Sigmoid colon (tissue), 7 donors: ENCODE data around the gene SEMA3B. TPM values are rescaled to one million over a fixed set of nuclear protein-coding genes. Genes with fewer than 3 reads are reported as not detected.

Experiments used
- DNase-seq: peaks from one replicate; pipeline ENCODE4 v3.0.0-alpha.2; 2019
- H3K27ac ChIP-seq, 4 donors: fragments of 200-600 bp; sonication (generic); one replicate each; pipeline ENCODE4 v1.5.1; 2016 to 2019; ENCODE audit warnings: mild to moderate bottlenecking in 1 of 4
- H3K27me3 ChIP-seq, 3 donors: fragments of 200-600 bp; sonication (generic); one replicate each; pipeline ENCODE4 v1.5.1; 2019; ENCODE audit warnings: mild to moderate bottlenecking in 1 of 3
- H3K36me3 ChIP-seq, 4 donors: fragments of 200-600 bp; sonication (generic); one replicate each; pipeline ENCODE4 v1.5.1; 2016 to 2019
- H3K4me1 ChIP-seq, 4 donors: fragments of 200-600 bp; sonication (generic); one replicate each; pipeline ENCODE4 v1.5.1; 2017 to 2019
- H3K4me3 ChIP-seq, 4 donors: fragments of 200-600 bp; sonication (generic); one replicate each; pipeline ENCODE4 v1.5.1; 2017 to 2019; ENCODE audit warnings: mild to moderate bottlenecking in 2 of 4, moderate library complexity in 1 of 4
- H3K9me3 ChIP-seq, 4 donors: fragments of 200-600 bp in 3 of 4; sonication (generic) in 3 of 4; one replicate each; pipeline versions ENCODE4 v1.5.1 to v1.6.1; 2013 to 2019
- EP300 ChIP-seq, 4 donors: sonication (generic); formaldehyde crosslinking; IDR thresholded peaks; one replicate each; pipeline ENCODE4 v1.6.1; 2017; ENCODE audit warnings: antibody characterized with exemption in 4 of 4
- POLR2A ChIP-seq, 2 donors: fragments of 450-650 bp; IDR thresholded peaks; one replicate each; pipeline ENCODE4 v1.6.1; 2016; ENCODE audit warnings: antibody characterized with exemption in 2 of 2, mild to moderate bottlenecking in 2 of 2, moderate library complexity in 2 of 2
- POLR2AphosphoS5 ChIP-seq, 4 donors: sonication (generic); formaldehyde crosslinking; IDR thresholded peaks; one replicate each; pipeline ENCODE4 v1.6.1; 2017; ENCODE audit warnings: antibody characterized with exemption in 4 of 4
- WGBS, 2 donors: extraction: QIAGEN DNeasy Blood & Tissue Kit; methylation state at CpG; one replicate each; pipeline ENCODE4 v1.1.7; 2013; 5-methylcytosine and 5-hydroxymethylcytosine counted together
- intact Hi-C: fragments of 100-400 bp; cut with DNase I; formaldehyde crosslinking; loops from one replicate; pipeline ENCODE4 v1.15.1; 2023
- polyA plus RNA-seq, 3 donors: library from polyadenylated mRNA; stranded (reverse); fragments of 200-250 nt; gene quantifications; one replicate each; pipeline ENCODE4 v1.2.3, GENCODE V29; 2013
- total RNA-seq, 4 donors: library from RNA; depleted of rRNA; stranded (reverse); fragments of >200 nt; gene quantifications; one replicate each; pipeline ENCODE4 v1.1.0, GENCODE V29; 2016
- TF ChIP-seq, protein P1 (sequence below), 4 experiments: fragments of 450-650 bp in 3 of 4; fragments of 200-600 bp in 1 of 4; IDR thresholded peaks; one replicate each; pipeline ENCODE4 v1.5.1; 2016 to 2019; ENCODE audit warnings: antibody characterized with exemption in 4 of 4, mild to moderate bottlenecking in 3 of 4, moderate library complexity in 2 of 4
- donor health status: healthy with polysubstance abuse.
- donor health status: Bipolar disorder and iron deficiency.
- donor health status: healthy.

The SEMA3B gene
- total and polyA plus RNA-seq, 7 donors = 7.9 to 54.6 (median 24.6) TPM

GRCh38 chr3:50294492-50295403, 25.8 kb downstream of the SEMA3B start:
- Histone ChIP-seq H3K4me1 (peaks cover 4 to 47% (median 37%) of the 10 kb centered on the region in 4 donors), H3K27ac (no peak overlapping the region), H3K4me3 (no peak overlapping the region), H3K27me3 (no peaks in the 10 kb centered on the region), H3K9me3 (no peaks in the 10 kb centered on the region), H3K36me3 (peaks cover 1 to 8% (median 5%) of the 10 kb centered on the region in 4 donors)
- 95% methylated on average over 22 of the region's 22 CpGs for WGBS, 2 donors
- TF ChIP-seq EP300 (IDR thresholded peaks at IDR 0.05) (no peak), POLR2A (IDR thresholded peaks at IDR 0.05) (no peak), POLR2AphosphoS5 (IDR thresholded peaks at IDR 0.05) (no peak)
- TF ChIP-seq, protein P1, sequence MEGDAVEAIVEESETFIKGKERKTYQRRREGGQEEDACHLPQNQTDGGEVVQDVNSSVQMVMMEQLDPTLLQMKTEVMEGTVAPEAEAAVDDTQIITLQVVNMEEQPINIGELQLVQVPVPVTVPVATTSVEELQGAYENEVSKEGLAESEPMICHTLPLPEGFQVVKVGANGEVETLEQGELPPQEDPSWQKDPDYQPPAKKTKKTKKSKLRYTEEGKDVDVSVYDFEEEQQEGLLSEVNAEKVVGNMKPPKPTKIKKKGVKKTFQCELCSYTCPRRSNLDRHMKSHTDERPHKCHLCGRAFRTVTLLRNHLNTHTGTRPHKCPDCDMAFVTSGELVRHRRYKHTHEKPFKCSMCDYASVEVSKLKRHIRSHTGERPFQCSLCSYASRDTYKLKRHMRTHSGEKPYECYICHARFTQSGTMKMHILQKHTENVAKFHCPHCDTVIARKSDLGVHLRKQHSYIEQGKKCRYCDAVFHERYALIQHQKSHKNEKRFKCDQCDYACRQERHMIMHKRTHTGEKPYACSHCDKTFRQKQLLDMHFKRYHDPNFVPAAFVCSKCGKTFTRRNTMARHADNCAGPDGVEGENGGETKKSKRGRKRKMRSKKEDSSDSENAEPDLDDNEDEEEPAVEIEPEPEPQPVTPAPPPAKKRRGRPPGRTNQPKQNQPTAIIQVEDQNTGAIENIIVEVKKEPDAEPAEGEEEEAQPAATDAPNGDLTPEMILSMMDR (IDR thresholded peaks at IDR 0.05) = no peak
- intact Hi-C loops = no loop called here
- peak; percentile 67 for DNase-seq

GRCh38 chr3:50295553-50296431, 26.8 kb downstream of the SEMA3B start:
- Histone ChIP-seq H3K27ac (no peak overlapping the region), H3K9me3 (no peaks in the 10 kb centered on the region), H3K27me3 (no peaks in the 10 kb centered on the region), H3K36me3 (no peaks in the 10 kb centered on the region), H3K4me1 (peaks cover 4 to 51% (median 41%) of the 10 kb centered on the region in 4 donors), H3K4me3 (no peak overlapping the region)
- WGBS, 2 donors = 91 to 92% methylated on average over 8 of the region's 8 CpGs
- intact Hi-C loops = no loop called here
- peak; percentile 60 for DNase-seq
- TF ChIP-seq POLR2A (IDR thresholded peaks at IDR 0.05) = no peak
- TF ChIP-seq POLR2AphosphoS5 (IDR thresholded peaks at IDR 0.05) = no peak
- TF ChIP-seq, protein P1 (IDR thresholded peaks at IDR 0.05) = no peak
- TF ChIP-seq EP300 (IDR thresholded peaks at IDR 0.05) = no peak

GRCh38 chr3:50296721-50297383, 27.9 kb downstream of the SEMA3B start:
- intact Hi-C loops = no loop called here
- H3K9me3 ChIP-seq = no peaks in the 10 kb centered on the region
- H3K36me3 ChIP-seq = no peaks in the 10 kb centered on the region
- peak; percentile 68 for DNase-seq
- WGBS, 2 donors = 94% methylated on average over 18 of the region's 18 CpGs
- peaks cover 4 to 46% (median 36%) of the 10 kb centered on the region in 4 donors for H3K4me1 ChIP-seq
- no peak overlapping the region for H3K27ac ChIP-seq
- H3K4me3 ChIP-seq = no peak overlapping the region
- TF ChIP-seq, protein P1 (IDR thresholded peaks at IDR 0.05) = no peak
- TF ChIP-seq EP300 (IDR thresholded peaks at IDR 0.05) = no peak
- no peak for TF ChIP-seq POLR2A (IDR thresholded peaks at IDR 0.05)
- TF ChIP-seq POLR2AphosphoS5 (IDR thresholded peaks at IDR 0.05) = no peak
- no peaks in the 10 kb centered on the region for H3K27me3 ChIP-seq

DNA sequence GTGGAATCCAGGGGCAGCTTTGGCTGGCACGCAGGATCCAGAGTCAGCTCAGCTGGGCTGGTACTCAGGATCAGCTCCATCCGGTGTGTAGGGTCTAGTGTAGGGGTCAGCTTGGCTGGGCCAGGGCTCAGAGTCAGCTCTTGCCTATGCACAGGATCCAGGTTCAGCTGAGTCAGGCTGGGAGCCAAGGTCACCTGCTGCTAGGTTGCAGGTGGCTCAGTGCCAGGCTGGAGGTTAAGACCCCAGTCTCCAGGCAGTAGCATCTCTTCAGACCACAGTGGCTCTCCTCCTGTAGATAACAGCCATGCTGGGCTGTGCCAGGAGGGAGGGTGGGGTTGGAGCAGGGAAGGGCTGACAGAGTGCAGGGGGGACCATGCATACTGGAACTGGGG, 28.4 kb downstream of the SEMA3B start:
- Histone ChIP-seq H3K27me3 (no peaks in the 10 kb centered on the region), H3K27ac (no peak overlapping the region), H3K36me3 (no peaks in the 10 kb centered on the region), H3K4me1 (peaks cover 4 to 43% (median 37%) of the 10 kb centered on the region in 4 donors), H3K9me3 (no peaks in the 10 kb centered on the region), H3K4me3 (no peak overlapping the region)
- WGBS, 2 donors = 89 to 95% methylated on average over 2 of the region's 2 CpGs
- peak; percentile 79 for DNase-seq
- TF ChIP-seq, protein P1 (IDR thresholded peaks at IDR 0.05) = no peak
- TF ChIP-seq EP300 (IDR thresholded peaks at IDR 0.05) = no peak
- TF ChIP-seq POLR2AphosphoS5 (IDR thresholded peaks at IDR 0.05) = no peak
- TF ChIP-seq POLR2A (IDR thresholded peaks at IDR 0.05) = no peak
- intact Hi-C loops = no loop called here
